ENCODE data around the gene RPA3. TPM values are rescaled to one million over a fixed set of nuclear protein-coding genes. Genes with fewer than 3 reads are reported as not detected.

RPA3 gene
- total and polyA plus RNA-seq, 2 of the 13 experiments (the other 11 are each of a cell fraction or from before 2014, with no cell fraction given): 38.3 to 154 TPM

- TF ChIP-seq ZSCAN31 (CRISPR knock-in tag; IDR thresholded peaks at IDR 0.05; ENCODE audit: low read depth) (no peak), HOXA9 (CRISPR knock-in tag; IDR thresholded peaks at IDR 0.05; ENCODE audit: borderline replicate concordance) (no peak), ZNF703 (CRISPR knock-in tag; IDR thresholded peaks at IDR 0.05; ENCODE audit: borderline replicate concordance) (no peak), MBD4 (IDR thresholded peaks at IDR 0.05; ENCODE audit: borderline replicate concordance, low read length) (no peak), DNMT1 (CRISPR knock-in tag; IDR thresholded peaks at IDR 0.05) (no peak), ZNF557 (CRISPR knock-in tag; IDR thresholded peaks at IDR 0.05) (no peak), ZNF782 (CRISPR knock-in tag; IDR thresholded peaks at IDR 0.05; ENCODE audit: borderline replicate concordance) (no peak), ZIK1 (CRISPR knock-in tag; IDR thresholded peaks at IDR 0.05; ENCODE audit: borderline replicate concordance, low read depth) (no peak), ZNF317 (CRISPR knock-in tag; IDR thresholded peaks at IDR 0.05) (no peak), STAG1 (CRISPR knock-in tag; IDR thresholded peaks at IDR 0.05) (peak; percentile 21; the same call in 1 of the 2 replicates), E2F5 (CRISPR knock-in tag; conservative IDR thresholded peaks at IDR 0.05) (no peak), ZNF121 (CRISPR knock-in tag; IDR thresholded peaks at IDR 0.05) (no peak), ZNF3 (CRISPR knock-in tag; IDR thresholded peaks at IDR 0.05) (no peak)
- TF ChIP-seq, protein P1, sequence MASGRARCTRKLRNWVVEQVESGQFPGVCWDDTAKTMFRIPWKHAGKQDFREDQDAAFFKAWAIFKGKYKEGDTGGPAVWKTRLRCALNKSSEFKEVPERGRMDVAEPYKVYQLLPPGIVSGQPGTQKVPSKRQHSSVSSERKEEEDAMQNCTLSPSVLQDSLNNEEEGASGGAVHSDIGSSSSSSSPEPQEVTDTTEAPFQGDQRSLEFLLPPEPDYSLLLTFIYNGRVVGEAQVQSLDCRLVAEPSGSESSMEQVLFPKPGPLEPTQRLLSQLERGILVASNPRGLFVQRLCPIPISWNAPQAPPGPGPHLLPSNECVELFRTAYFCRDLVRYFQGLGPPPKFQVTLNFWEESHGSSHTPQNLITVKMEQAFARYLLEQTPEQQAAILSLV (CRISPR knock-in tag; IDR thresholded peaks at IDR 0.05; ENCODE audit: borderline replicate concordance): no peak
- TF ChIP-seq, protein P2, sequence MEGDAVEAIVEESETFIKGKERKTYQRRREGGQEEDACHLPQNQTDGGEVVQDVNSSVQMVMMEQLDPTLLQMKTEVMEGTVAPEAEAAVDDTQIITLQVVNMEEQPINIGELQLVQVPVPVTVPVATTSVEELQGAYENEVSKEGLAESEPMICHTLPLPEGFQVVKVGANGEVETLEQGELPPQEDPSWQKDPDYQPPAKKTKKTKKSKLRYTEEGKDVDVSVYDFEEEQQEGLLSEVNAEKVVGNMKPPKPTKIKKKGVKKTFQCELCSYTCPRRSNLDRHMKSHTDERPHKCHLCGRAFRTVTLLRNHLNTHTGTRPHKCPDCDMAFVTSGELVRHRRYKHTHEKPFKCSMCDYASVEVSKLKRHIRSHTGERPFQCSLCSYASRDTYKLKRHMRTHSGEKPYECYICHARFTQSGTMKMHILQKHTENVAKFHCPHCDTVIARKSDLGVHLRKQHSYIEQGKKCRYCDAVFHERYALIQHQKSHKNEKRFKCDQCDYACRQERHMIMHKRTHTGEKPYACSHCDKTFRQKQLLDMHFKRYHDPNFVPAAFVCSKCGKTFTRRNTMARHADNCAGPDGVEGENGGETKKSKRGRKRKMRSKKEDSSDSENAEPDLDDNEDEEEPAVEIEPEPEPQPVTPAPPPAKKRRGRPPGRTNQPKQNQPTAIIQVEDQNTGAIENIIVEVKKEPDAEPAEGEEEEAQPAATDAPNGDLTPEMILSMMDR (CRISPR knock-in tag; IDR thresholded peaks at IDR 0.05): 0 out of 2 replicates have a peak, but pooled peaks have one; percentile 23
Measured at GRCh38 chr7:7653593-7654187, 64.7 kb downstream of the RPA3 start (continued).

Measured in HepG2 (cell line).